HepG2 (cell line): Measurements from ENCODE around the gene SPHK1. TPM values are rescaled to one million over a fixed set of nuclear protein-coding genes. Genes with fewer than 3 reads are reported as not detected.

Source experiments
- KMT2A ChIP-seq: sonication (generic); formaldehyde crosslinking; IDR thresholded peaks from 2 replicates; pipeline ENCODE4 v1.4.0; 2020; ENCODE audit warnings: missing genetic modification reagents
- MED13 ChIP-seq: sonication (generic); formaldehyde crosslinking; IDR thresholded peaks from 2 replicates; pipeline ENCODE4 v1.5.0; 2020; ENCODE audit warnings: missing genetic modification reagents
- MIER3 ChIP-seq: IDR thresholded peaks from 2 replicates; pipeline ENCODE4 v1.6.1; 2016; ENCODE audit warnings: missing compliant biosample characterization, borderline replicate concordance
- NKX3-1 ChIP-seq: sonication (generic); formaldehyde crosslinking; IDR thresholded peaks from 2 replicates; pipeline ENCODE4 v1.5.0; 2020; ENCODE audit warnings: missing genetic modification reagents
- PAX8 ChIP-seq: sonication (generic); formaldehyde crosslinking; IDR thresholded peaks from 2 replicates; pipeline ENCODE4 v1.8.0; 2022; ENCODE audit warnings: mild to moderate bottlenecking, missing genetic modification reagents, borderline replicate concordance
- PTBP1 ChIP-seq: fragments of 200-400 bp; formaldehyde crosslinking; IDR thresholded peaks from 2 replicates; pipeline ENCODE4 v1.6.1; 2018; ENCODE audit warnings: low read length, low read depth; ENCODE audit not compliant: poor library complexity, severe bottlenecking
- RBM39 ChIP-seq: fragments of 200-400 bp; formaldehyde crosslinking; IDR thresholded peaks from one replicate; pipeline ENCODE4 v1.6.1; 2018; ENCODE audit warnings: antibody characterized with exemption, mild to moderate bottlenecking, low read depth, low read length; ENCODE audit not compliant: poor library complexity, severe bottlenecking
- TBP ChIP-seq: sonication (generic); formaldehyde crosslinking; IDR thresholded peaks from 2 replicates; pipeline ENCODE4 v1.5.0; 2020; ENCODE audit warnings: missing genetic modification reagents
- ZFYVE20 ChIP-seq: sonication (generic); formaldehyde crosslinking; IDR thresholded peaks from 2 replicates; pipeline ENCODE4 v1.8.0; 2023; ENCODE audit warnings: low read depth, mild to moderate bottlenecking, moderate library complexity, missing genetic modification reagents, borderline replicate concordance
- ZNF225 ChIP-seq: sonication (generic); formaldehyde crosslinking; IDR thresholded peaks from 2 replicates; pipeline ENCODE4 v1.4.0; 2020; ENCODE audit warnings: mild to moderate bottlenecking, missing genetic modification reagents
- ZNF263 ChIP-seq: sonication (generic); formaldehyde crosslinking; IDR thresholded peaks from 2 replicates; pipeline ENCODE4 v1.4.0; 2020; ENCODE audit warnings: missing genetic modification reagents
- ZNF441 ChIP-seq: sonication (generic); formaldehyde crosslinking; IDR thresholded peaks from 2 replicates; pipeline ENCODE4 v1.7.0; 2021; ENCODE audit warnings: missing genetic modification reagents, borderline replicate concordance
- ZNF557 ChIP-seq: sonication (generic); formaldehyde crosslinking; IDR thresholded peaks from 2 replicates; pipeline ENCODE4 v1.4.0; 2020; ENCODE audit warnings: missing genetic modification reagents
- ZNF563 ChIP-seq: sonication (generic); formaldehyde crosslinking; IDR thresholded peaks from 2 replicates; pipeline ENCODE4 v1.8.0; 2022; ENCODE audit warnings: mild to moderate bottlenecking, moderate library complexity, missing genetic modification reagents
- ZNF672 ChIP-seq: sonication (generic); formaldehyde crosslinking; IDR thresholded peaks from 2 replicates; pipeline ENCODE4 v1.8.1; 2022; ENCODE audit warnings: missing genetic modification reagents
- ZSCAN25 ChIP-seq: sonication (generic); formaldehyde crosslinking; IDR thresholded peaks from 2 replicates; pipeline ENCODE4 v1.8.0; 2022; ENCODE audit warnings: mild to moderate bottlenecking, missing genetic modification reagents
- polyA plus RNA-seq, 8 experiments: library from polyadenylated mRNA; depleted of rRNA in 3 of 8; stranded (reverse) in 7 of 8; unstranded in 1 of 8; fragments of >200 nt; fragmentation: Illumina TruSeq in 4 of 8; extraction: Trizol in 4 of 8; gene quantifications; 2 replicates each; pipeline versions ENCODE4 v1.2.1 to v1.2.3, GENCODE V29; 2011 to 2016; ENCODE audit warnings: low read depth in 4 of 8, missing spikeins in 1 of 8, mixed read lengths in 1 of 8; ENCODE audit not compliant: insufficient read depth in 1 of 8
- total RNA-seq, 5 experiments: library from RNA; depleted of rRNA; stranded (reverse); fragments of >200 nt; fragmentation: Illumina TruSeq; extraction: Trizol; gene quantifications; 2 replicates each; pipeline ENCODE4 v1.2.3, GENCODE V29; 2016; ENCODE audit warnings: low read depth in 1 of 5
- TF ChIP-seq, protein P1 (sequence below): sonication (generic); formaldehyde crosslinking; conservative IDR thresholded peaks from 2 replicates; pipeline ENCODE4 v1.4.0; 2020; ENCODE audit warnings: missing genetic modification reagents
- TF ChIP-seq, protein P2 (sequence below): sonication (generic); formaldehyde crosslinking; IDR thresholded peaks from 2 replicates; pipeline ENCODE4 v1.4.0; 2020; ENCODE audit warnings: mild to moderate bottlenecking, missing genetic modification reagents
- TF ChIP-seq, protein P3 (sequence below): sonication (generic); formaldehyde crosslinking; IDR thresholded peaks from 2 replicates; pipeline ENCODE4 v1.5.0; 2020; ENCODE audit warnings: mild to moderate bottlenecking, missing genetic modification reagents, borderline replicate concordance
- TF ChIP-seq, protein P4 (sequence below): sonication (generic); formaldehyde crosslinking; IDR thresholded peaks from 2 replicates; pipeline ENCODE4 v1.8.0; 2022; ENCODE audit warnings: missing genetic modification reagents, mild to moderate bottlenecking, inconsistent platforms, borderline replicate concordance

SPHK1 gene
- total and polyA plus RNA-seq, 2 of the 13 experiments (the other 11 are each of a cell fraction or from before 2014, with no cell fraction given) = 129 to 160 TPM

GRCh38 chr17:76384222-76384986 is at the start of gene SPHK1 (continued):
- peak; percentile 57 for TF ChIP-seq ZNF563 (CRISPR knock-in tag)
- TF ChIP-seq PAX8 (CRISPR knock-in tag) = 0 out of 2 replicates have a peak, but pooled peaks have one; percentile 6
- peak; percentile 92 for TF ChIP-seq ZNF441
- no peak for TF ChIP-seq TBP (CRISPR knock-in tag)
- TF ChIP-seq, protein P1, sequence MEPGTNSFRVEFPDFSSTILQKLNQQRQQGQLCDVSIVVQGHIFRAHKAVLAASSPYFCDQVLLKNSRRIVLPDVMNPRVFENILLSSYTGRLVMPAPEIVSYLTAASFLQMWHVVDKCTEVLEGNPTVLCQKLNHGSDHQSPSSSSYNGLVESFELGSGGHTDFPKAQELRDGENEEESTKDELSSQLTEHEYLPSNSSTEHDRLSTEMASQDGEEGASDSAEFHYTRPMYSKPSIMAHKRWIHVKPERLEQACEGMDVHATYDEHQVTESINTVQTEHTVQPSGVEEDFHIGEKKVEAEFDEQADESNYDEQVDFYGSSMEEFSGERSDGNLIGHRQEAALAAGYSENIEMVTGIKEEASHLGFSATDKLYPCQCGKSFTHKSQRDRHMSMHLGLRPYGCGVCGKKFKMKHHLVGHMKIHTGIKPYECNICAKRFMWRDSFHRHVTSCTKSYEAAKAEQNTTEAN = peak; percentile 12; the same call in 1 of the 2 replicates
- TF ChIP-seq, protein P2, sequence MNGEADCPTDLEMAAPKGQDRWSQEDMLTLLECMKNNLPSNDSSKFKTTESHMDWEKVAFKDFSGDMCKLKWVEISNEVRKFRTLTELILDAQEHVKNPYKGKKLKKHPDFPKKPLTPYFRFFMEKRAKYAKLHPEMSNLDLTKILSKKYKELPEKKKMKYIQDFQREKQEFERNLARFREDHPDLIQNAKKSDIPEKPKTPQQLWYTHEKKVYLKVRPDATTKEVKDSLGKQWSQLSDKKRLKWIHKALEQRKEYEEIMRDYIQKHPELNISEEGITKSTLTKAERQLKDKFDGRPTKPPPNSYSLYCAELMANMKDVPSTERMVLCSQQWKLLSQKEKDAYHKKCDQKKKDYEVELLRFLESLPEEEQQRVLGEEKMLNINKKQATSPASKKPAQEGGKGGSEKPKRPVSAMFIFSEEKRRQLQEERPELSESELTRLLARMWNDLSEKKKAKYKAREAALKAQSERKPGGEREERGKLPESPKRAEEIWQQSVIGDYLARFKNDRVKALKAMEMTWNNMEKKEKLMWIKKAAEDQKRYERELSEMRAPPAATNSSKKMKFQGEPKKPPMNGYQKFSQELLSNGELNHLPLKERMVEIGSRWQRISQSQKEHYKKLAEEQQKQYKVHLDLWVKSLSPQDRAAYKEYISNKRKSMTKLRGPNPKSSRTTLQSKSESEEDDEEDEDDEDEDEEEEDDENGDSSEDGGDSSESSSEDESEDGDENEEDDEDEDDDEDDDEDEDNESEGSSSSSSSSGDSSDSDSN (CRISPR knock-in tag) = peak; percentile 78
- TF ChIP-seq MED13 (CRISPR knock-in tag) = peak; percentile 64
- peak; percentile 36; the same call in 1 of the 2 replicates for TF ChIP-seq NKX3-1 (CRISPR knock-in tag)
- TF ChIP-seq ZNF557 = 0 out of 2 replicates have a peak, but pooled peaks have one; percentile 19
- TF ChIP-seq ZFYVE20 (CRISPR knock-in tag) = no peak
- peak; percentile 47; the same call in 1 of the 2 replicates for TF ChIP-seq MIER3 (CRISPR knock-in tag)
- peak; percentile 77; the same call in 1 of the 2 replicates for TF ChIP-seq ZNF225 (CRISPR knock-in tag)
- TF ChIP-seq, protein P3, sequence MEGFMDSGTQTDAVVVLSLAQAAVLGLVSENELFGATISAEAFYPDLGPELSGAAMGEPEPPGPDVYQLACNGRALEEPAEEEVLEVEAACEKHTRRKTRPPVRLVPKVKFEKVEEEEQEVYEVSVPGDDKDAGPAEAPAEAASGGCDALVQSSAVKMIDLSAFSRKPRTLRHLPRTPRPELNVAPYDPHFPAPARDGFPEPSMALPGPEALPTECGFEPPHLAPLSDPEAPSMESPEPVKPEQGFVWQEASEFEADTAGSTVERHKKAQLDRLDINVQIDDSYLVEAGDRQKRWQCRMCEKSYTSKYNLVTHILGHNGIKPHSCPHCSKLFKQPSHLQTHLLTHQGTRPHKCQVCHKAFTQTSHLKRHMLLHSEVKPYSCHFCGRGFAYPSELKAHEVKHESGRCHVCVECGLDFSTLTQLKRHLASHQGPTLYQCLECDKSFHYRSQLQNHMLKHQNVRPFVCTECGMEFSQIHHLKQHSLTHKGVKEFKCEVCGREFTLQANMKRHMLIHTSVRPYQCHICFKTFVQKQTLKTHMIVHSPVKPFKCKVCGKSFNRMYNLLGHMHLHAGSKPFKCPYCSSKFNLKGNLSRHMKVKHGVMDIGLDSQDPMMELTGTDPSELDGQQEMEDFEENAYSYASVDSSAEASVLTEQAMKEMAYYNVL (CRISPR knock-in tag) = 0 out of 2 replicates have a peak, but pooled peaks have one; percentile 15
- peak; percentile 30; the same call in 1 of the 2 replicates for TF ChIP-seq ZSCAN25 (CRISPR knock-in tag)
- TF ChIP-seq ZNF263 (CRISPR knock-in tag) = 0 out of 2 replicates have a peak, but pooled peaks have one; percentile 10
- TF ChIP-seq, protein P4, sequence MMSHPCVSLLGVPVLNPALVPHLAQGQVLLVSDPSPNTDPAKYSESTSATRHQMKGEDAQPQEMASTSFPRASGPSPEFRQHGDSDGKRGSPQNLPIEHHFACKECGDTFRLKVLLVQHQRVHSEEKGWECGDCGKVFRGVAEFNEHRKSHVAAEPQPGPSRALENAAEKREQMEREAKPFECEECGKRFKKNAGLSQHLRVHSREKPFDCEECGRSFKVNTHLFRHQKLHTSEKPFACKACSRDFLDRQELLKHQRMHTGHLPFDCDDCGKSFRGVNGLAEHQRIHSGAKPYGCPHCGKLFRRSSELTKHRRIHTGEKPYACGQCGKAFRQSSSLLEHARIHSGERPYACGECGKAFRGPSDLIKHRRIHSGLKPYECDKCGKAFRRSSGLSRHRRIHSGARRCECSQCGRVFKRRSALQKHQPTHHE (CRISPR knock-in tag) = 0 out of 2 replicates have a peak, but pooled peaks have one; percentile 56
- TF ChIP-seq PTBP1 = peak; percentile 64
- TF ChIP-seq RBM39 = peak; percentile 28
- peak; percentile 92 for TF ChIP-seq ZNF672 (CRISPR knock-in tag)
- peak; percentile 26; the same call in 1 of the 2 replicates for TF ChIP-seq KMT2A (CRISPR knock-in tag)
